Common myeloid progenitor, CD34-positive (primary cell): Measurements from ENCODE around the gene CD83.

Experiments used
- CTCF ChIA-PET: fragments of 350-600 bp; sonication (Branson Sonifier 250); formaldehyde crosslinking; loops from one replicate; lab custom pipeline; 2021; ENCODE audit warnings: antibody characterized with exemption; lab: Charles Lee
- POLR2A ChIA-PET: fragments of 350-600 bp; sonication (Branson Sonifier 250); formaldehyde crosslinking; loops from one replicate; lab custom pipeline; 2021; ENCODE audit warnings: antibody characterized with exemption; lab: Charles Lee
- DNase-seq, 3 donors: peaks; one replicate each; pipeline versions ENCODE4 v3.0.0 to v3.0.0-alpha.2; 2013
- H3K27ac ChIP-seq, 2 experiments: 1 replicate in 1 of 2; 2 replicates in 1 of 2; pipeline ENCODE4 v1.7.0; 2013; ENCODE audit warnings: inconsistent platforms in 2 of 2, low read length in 2 of 2, mild to moderate bottlenecking in 2 of 2, low read depth in 1 of 2, moderate library complexity in 1 of 2; ENCODE audit not compliant: severe bottlenecking in 2 of 2, insufficient read depth in 1 of 2, poor library complexity in 1 of 2
- H3K27me3 ChIP-seq, 5 experiments: replicated peaks in 2 of 5; 1 replicate in 3 of 5; 2 replicates in 2 of 5; pipeline versions ENCODE4 v1.6.1 to v1.7.0; 2013; ENCODE audit warnings: low read length in 4 of 5, mild to moderate bottlenecking in 2 of 5, moderate library complexity in 2 of 5, inconsistent platforms in 1 of 5; ENCODE audit not compliant: insufficient read depth in 5 of 5, control insufficient read depth in 4 of 5
- H3K36me3 ChIP-seq, 4 experiments: 1 replicate in 2 of 4; 2 replicates in 2 of 4; pipeline versions ENCODE4 v1.6.1 to v1.7.0; 2013; ENCODE audit warnings: low read length in 3 of 4, control low read depth in 1 of 4, mild to moderate bottlenecking in 1 of 4; ENCODE audit not compliant: control insufficient read depth in 4 of 4, insufficient read depth in 4 of 4
- H3K4me1 ChIP-seq, 4 experiments: 1 replicate in 3 of 4; 2 replicates in 1 of 4; pipeline versions ENCODE4 v1.6.1 to v1.7.1; 2013; ENCODE audit warnings: low read length in 3 of 4, mild to moderate bottlenecking in 3 of 4, control low read depth in 1 of 4, inconsistent platforms in 1 of 4, moderate library complexity in 1 of 4; ENCODE audit not compliant: control insufficient read depth in 4 of 4, insufficient read depth in 4 of 4; ENCODE audit errors: control extremely low read depth in 1 of 4
- H3K4me3 ChIP-seq, 7 experiments: 1 replicate in 4 of 7; 2 replicates in 3 of 7; pipeline versions ENCODE4 v1.5.1 to v1.7.0; 2013; ENCODE audit warnings: mild to moderate bottlenecking in 7 of 7, low read length in 6 of 7, moderate library complexity in 6 of 7, inconsistent platforms in 2 of 7, low read depth in 2 of 7, control low read depth in 1 of 7; ENCODE audit not compliant: insufficient read depth in 4 of 7, control insufficient read depth in 1 of 7; ENCODE audit errors: extremely low read depth in 1 of 7
- H3K9me3 ChIP-seq, 5 experiments: 1 replicate in 4 of 5; 2 replicates in 1 of 5; pipeline versions ENCODE4 v1.6.1 to v1.7.1; 2013; ENCODE audit warnings: low read length in 4 of 5, mild to moderate bottlenecking in 2 of 5, inconsistent platforms in 1 of 5, low read depth in 1 of 5, moderate library complexity in 1 of 5; ENCODE audit not compliant: control insufficient read depth in 4 of 5, insufficient read depth in 2 of 5; ENCODE audit errors: control extremely low read depth in 1 of 5
- WGBS: methylation state at CpG from one replicate; pipeline ENCODE4 v1.1.5; 2013; ENCODE audit not compliant: insufficient coverage; 5-methylcytosine and 5-hydroxymethylcytosine counted together

Gene CD83

GRCh38 chr6:14123386-14124111 lies 6.0 kb downstream of the CD83 start:
- peaks cover 0 to 5% (median 0%) of the 10 kb centered on the region in 4 experiments for H3K36me3 ChIP-seq
- H3K27me3 ChIP-seq = no peaks in the 10 kb centered on the region
- CTCF ChIA-PET = interaction anchor here (0.7 to 1.4 kb wide), 2 partner anchors 22 to 463 kb away, joined by 3 read pairs; no protein-coding TSS in a partner anchor
- H3K4me3 ChIP-seq = no peak overlapping the region
- H3K4me1 ChIP-seq = peaks cover 9 to 27% (median 22%) of the 10 kb centered on the region in 4 experiments
- DNase-seq = peak; percentile 61 to 88 (median 78)
- 50% methylated on average over 2 of the region's 6 CpGs for WGBS
- H3K9me3 ChIP-seq = no peaks in the 10 kb centered on the region
- peak overlapping the region; percentile 4 to 12 for H3K27ac ChIP-seq
- POLR2A ChIA-PET = interaction anchor here (1.0 kb wide), 1 partner anchor 14 kb away, joined by 4 read pairs; no protein-coding TSS in a partner anchor

- Histone ChIP-seq H3K4me3 (no peak overlapping the region), H3K27ac (no peak overlapping the region), H3K36me3 (peaks cover 0 to 3% (median 0%) of the 10 kb centered on the region in 4 experiments), H3K4me1 (peaks cover 7 to 32% (median 23%) of the 10 kb centered on the region in 4 experiments), H3K9me3 (no peaks in the 10 kb centered on the region), H3K27me3 (no peaks in the 10 kb centered on the region)
- no peak for DNase-seq
- ChIA-PET POLR2A (interaction anchor here (1.1 kb wide), 1 partner anchor 8 kb away, joined by 3 read pairs; the partner anchor contains the start of gene CD83), CTCF (interaction anchor here (1.0 to 1.4 kb wide), 2 partner anchors 27 to 47 kb away, joined by 3 to 4 read pairs; no protein-coding TSS in a partner anchor)
- 93% methylated on average over 2 of the region's 3 CpGs for WGBS
Measured at GRCh38 chr6:14125346-14125745, 7.8 kb downstream of the CD83 start.

- ChIA-PET CTCF (interaction anchor here (0.8 to 1.4 kb wide), 3 partner anchors 15 to 48 kb away, joined by 3 to 5 read pairs (median 4); no protein-coding TSS in a partner anchor), POLR2A (interaction anchor here (1.1 kb wide), 1 partner anchor 9 kb away, joined by 3 read pairs; the partner anchor contains the start of gene CD83)
- Histone ChIP-seq H3K4me3 (no peak overlapping the region), H3K4me1 (peaks cover 7 to 32% (median 23%) of the 10 kb centered on the region in 4 experiments), H3K36me3 (peaks cover 0 to 2% (median 0%) of the 10 kb centered on the region in 4 experiments), H3K27me3 (no peaks in the 10 kb centered on the region), H3K27ac (no peak overlapping the region), H3K9me3 (no peaks in the 10 kb centered on the region)
- WGBS = 100% methylated on average over 2 of the region's 5 CpGs
- DNase-seq = no peak
Measured at GRCh38 chr6:14126191-14126590, 8.6 kb downstream of the CD83 start.

- peaks cover 7 to 20% (median 16%) of the 10 kb centered on the region in 4 experiments for H3K4me1 ChIP-seq
- H3K27me3 ChIP-seq = no peaks in the 10 kb centered on the region
- no peak overlapping the region for H3K4me3 ChIP-seq
- H3K9me3 ChIP-seq = no peaks in the 10 kb centered on the region
- ChIA-PET CTCF (interaction anchor here (0.7 to 5.7 kb wide), 4 partner anchors 8 to 19 kb away, joined by 3 to 34 read pairs (median 18); partner anchors contain the start of gene CD83), POLR2A (no interaction called here)
- WGBS = 100% methylated on average over 2 of the region's 3 CpGs
- H3K36me3 ChIP-seq = peaks cover 0 to 7% (median 5%) of the 10 kb centered on the region in 4 experiments
- no peak overlapping the region for H3K27ac ChIP-seq
- DNase-seq = no peak
Measured at GRCh38 chr6:14127611-14128010, 10.0 kb downstream of the CD83 start.

GRCh38 chr6:14128012-14128411 lies 10.4 kb downstream of the CD83 start:
- no peaks in the 10 kb centered on the region for H3K27me3 ChIP-seq
- H3K36me3 ChIP-seq = peaks cover 0 to 7% (median 5%) of the 10 kb centered on the region in 4 experiments
- H3K9me3 ChIP-seq = no peaks in the 10 kb centered on the region
- no peak overlapping the region for H3K27ac ChIP-seq
- WGBS = 100% methylated on average over 1 of the region's 4 CpGs
- ChIA-PET CTCF (interaction anchor here (0.7 to 5.7 kb wide), 4 partner anchors 9 to 19 kb away, joined by 3 to 34 read pairs (median 18); partner anchors contain the start of gene CD83), POLR2A (no interaction called here)
- no peak overlapping the region for H3K4me3 ChIP-seq
- DNase-seq = no peak
- H3K4me1 ChIP-seq = peaks cover 5 to 19% (median 16%) of the 10 kb centered on the region in 4 experiments

GRCh38 chr6:14128746-14129145 lies 11.2 kb downstream of the CD83 start:
- CTCF ChIA-PET = interaction anchor here (0.8 to 5.7 kb wide), 11 partner anchors 9 to 1496 kb away, joined by 3 to 34 read pairs (median 5); partner anchors contain the start of gene CD83
- no peak for DNase-seq
- Histone ChIP-seq H3K9me3 (no peaks in the 10 kb centered on the region), H3K4me3 (no peak overlapping the region), H3K27me3 (no peaks in the 10 kb centered on the region), H3K27ac (no peak overlapping the region), H3K36me3 (peaks cover 0 to 7% (median 5%) of the 10 kb centered on the region in 4 experiments), H3K4me1 (peaks cover 4 to 13% (median 10%) of the 10 kb centered on the region in 4 experiments)
- 100% methylated on average over 1 of the region's 4 CpGs for WGBS
- POLR2A ChIA-PET = interaction anchor here (0.8 kb wide), 1 partner anchor 34 kb away, joined by 3 read pairs; no protein-coding TSS in a partner anchor
